ENCODE results near the gene BCL2. TPM values are rescaled to one million over a fixed set of nuclear protein-coding genes. Genes with fewer than 3 reads are reported as not detected.
A peak's percentile ranks its signal among the peaks of the same experiment; 100 is the strongest.

The BCL2 gene
- total RNA-seq, 1 experiment from 2014 or later, result 2.6 TPM

- TF ChIP-seq E2F1 (CRISPR knock-in tag; IDR thresholded peaks at IDR 0.05) (no peak), ZBTB21 (CRISPR knock-in tag; IDR thresholded peaks at IDR 0.05; ENCODE audit: borderline replicate concordance) (no peak), E2F4 (CRISPR knock-in tag; IDR thresholded peaks at IDR 0.05; ENCODE audit: borderline replicate concordance, low read depth) (no peak), NFE2L1 (CRISPR knock-in tag; IDR thresholded peaks at IDR 0.05) (no peak), ZNF263 (CRISPR knock-in tag; IDR thresholded peaks at IDR 0.05; ENCODE audit: low read depth) (no peak), IRF1 (CRISPR knock-in tag; IDR thresholded peaks at IDR 0.05) (no peak), OVOL2 (CRISPR knock-in tag; IDR thresholded peaks at IDR 0.05; ENCODE audit: borderline replicate concordance) (no peak)
These were observed 168.0 kb downstream of the BCL2 start (continued) for GRCh38 chr18:63151539-63151938.

GRCh38 chr18:63150942-63151421 is 168.6 kb downstream of the BCL2 start:
- DNase-seq (ENCODE audit: low spot score) (no peak), ATAC-seq (no peak)
- ChIA-PET POLR2A (interaction anchor here (0.7 kb wide), 1 partner anchor 19 kb away, joined by 3 read pairs; no protein-coding TSS in a partner anchor), CTCF (no interaction called here)
- no peak for TF ChIP-seq HMGA2 (CRISPR knock-in tag; IDR thresholded peaks at IDR 0.05)
- TF ChIP-seq PRRX2 (CRISPR knock-in tag; IDR thresholded peaks at IDR 0.05), result no peak
- no peak for TF ChIP-seq GABPB1 (CRISPR knock-in tag; IDR thresholded peaks at IDR 0.05)
- peak; percentile 74 for TF ChIP-seq PRDM15 (CRISPR knock-in tag; IDR thresholded peaks at IDR 0.05)
- no peak for TF ChIP-seq ESRRA (CRISPR knock-in tag; IDR thresholded peaks at IDR 0.05; ENCODE audit: borderline replicate concordance)
- Mint-ChIP-seq H3K9me3 (no peaks in the 10 kb centered on the region), H3K27me3 (ENCODE audit: low read depth) (no peaks in the 10 kb centered on the region), H3K27ac (no peak overlapping the region), H3K36me3 (no peaks in the 10 kb centered on the region), H3K4me3 (no peak overlapping the region), H3K4me1 (peaks cover 15% of the 10 kb centered on the region)

- Mint-ChIP-seq H3K36me3 (no peaks in the 10 kb centered on the region), H3K27me3 (ENCODE audit: low read depth) (no peaks in the 10 kb centered on the region), H3K9me3 (no peaks in the 10 kb centered on the region), H3K27ac (no peak overlapping the region), H3K4me1 (peaks cover 17% of the 10 kb centered on the region), H3K4me3 (no peak overlapping the region)
- ATAC-seq (no peak), DNase-seq (ENCODE audit: low spot score) (no peak)
- peak; percentile 59; the same call in 1 of the 2 replicates for TF ChIP-seq PRDM15 (CRISPR knock-in tag; IDR thresholded peaks at IDR 0.05)
- TF ChIP-seq ZNF671 (CRISPR knock-in tag; IDR thresholded peaks at IDR 0.05), result no peak
- no peak for TF ChIP-seq NFYB (CRISPR knock-in tag; conservative IDR thresholded peaks at IDR 0.05; ENCODE audit: low read depth)
- TF ChIP-seq RELA (CRISPR knock-in tag; IDR thresholded peaks at IDR 0.05; ENCODE audit: borderline replicate concordance), result no peak
- no peak for TF ChIP-seq CDX4 (CRISPR knock-in tag; IDR thresholded peaks at IDR 0.05; ENCODE audit: borderline replicate concordance)
- ChIA-PET POLR2A (interaction anchor here (0.7 kb wide), 1 partner anchor 18 kb away, joined by 3 read pairs; no protein-coding TSS in a partner anchor), CTCF (no interaction called here)
These were observed 169.2 kb downstream of the BCL2 start for GRCh38 chr18:63150326-63150725.
